Liver (tissue), 3 donors: ENCODE measurements around the gene RAPGEF4.

Experiments
- CTCF ChIP-seq: fragments of 150-350 bp; IDR thresholded peaks from 2 replicates; pipeline ENCODE4 v1.5.1; 2017; ENCODE audit warnings: improper control_type of control experiment, low read depth, low read length; ENCODE audit not compliant: missing input control
- RAD21 ChIP-seq, 2 donors: IDR thresholded peaks; 2 replicates each; pipeline ENCODE4 v1.6.1; 2016; ENCODE audit warnings: antibody characterized with exemption in 2 of 2, mild to moderate bottlenecking in 2 of 2
- TAF1 ChIP-seq: conservative IDR thresholded peaks from 2 replicates; pipeline ENCODE4 v1.6.1; 2016; ENCODE audit warnings: antibody characterized with exemption, mild to moderate bottlenecking
- donor health status: healthy.
- donor health status: healthy.

- TF ChIP-seq RAD21 (IDR thresholded peaks at IDR 0.05) (no peak), CTCF (no peak), TAF1 (no peak)
These were observed 255.4 kb downstream of the RAPGEF4 start for GRCh38 chr2:172991031-172991430.
